Endothelial cell (in vitro differentiated cells): Measurements from ENCODE around the gene RERE. TPM values are rescaled to one million over a fixed set of nuclear protein-coding genes. Genes with fewer than 3 reads are reported as not detected.

ENCODE experiments used
- DNase-seq: peaks from one replicate; pipeline ENCODE4 v3.0.0; 2021; ENCODE audit warnings: low spot score
- H3K27ac Mint-ChIP-seq: one replicate; pipeline ENCODE4 v1.8.0; 2021; ENCODE audit warnings: mixed read lengths, inconsistent platforms; ENCODE audit not compliant: unreplicated experiment
- H3K27me3 Mint-ChIP-seq: one replicate; pipeline ENCODE4 v1.8.0; 2021; ENCODE audit warnings: mild to moderate bottlenecking, moderate library complexity, mixed read lengths, inconsistent platforms; ENCODE audit not compliant: unreplicated experiment
- H3K36me3 Mint-ChIP-seq: one replicate; pipeline ENCODE4 v1.8.0; 2021; ENCODE audit warnings: mild to moderate bottlenecking, low read depth, mixed read lengths, inconsistent platforms; ENCODE audit not compliant: unreplicated experiment
- H3K4me1 Mint-ChIP-seq: one replicate; pipeline ENCODE4 v1.8.0; 2021; ENCODE audit warnings: mild to moderate bottlenecking, mixed read lengths, inconsistent platforms; ENCODE audit not compliant: unreplicated experiment
- H3K4me3 Mint-ChIP-seq: one replicate; pipeline ENCODE4 v1.8.0; 2021; ENCODE audit warnings: mild to moderate bottlenecking, mixed read lengths, inconsistent platforms; ENCODE audit not compliant: unreplicated experiment
- H3K9me3 Mint-ChIP-seq: one replicate; pipeline ENCODE4 v1.8.0; 2021; ENCODE audit warnings: mixed read lengths, inconsistent platforms; ENCODE audit not compliant: unreplicated experiment
- total RNA-seq: library from RNA; stranded (reverse); fragmentation: NEBNext Ultra II Directional; extraction: Animal tissue kit (Norgen Biotek cat#: 25700); gene quantifications from one replicate; pipeline ENCODE4 v1.2.1, GENCODE V29; 2021; ENCODE audit not compliant: unreplicated experiment
- TF ChIP-seq, protein P1 (sequence below): fragments of 200-600 bp; sonication (generic); IDR thresholded peaks from one replicate; pipeline ENCODE4 v1.5.0; 2021; ENCODE audit warnings: antibody characterized with exemption; ENCODE audit not compliant: unreplicated experiment

RERE gene
- total RNA-seq, 1 donor from 2014 or later, result 115 TPM

- Mint-ChIP-seq H3K9me3 (no peaks in the 10 kb centered on the region), H3K36me3 (peaks cover 2% of the 10 kb centered on the region)
Observed at GRCh38 chr1:8464377-8464776, 353.1 kb downstream of the RERE start.

GRCh38 chr1:8463144-8463927 lies 354.1 kb downstream of the RERE start:
- peaks cover 2% of the 10 kb centered on the region for H3K36me3 Mint-ChIP-seq
- peak; percentile 35 for DNase-seq
- TF ChIP-seq, protein P1, sequence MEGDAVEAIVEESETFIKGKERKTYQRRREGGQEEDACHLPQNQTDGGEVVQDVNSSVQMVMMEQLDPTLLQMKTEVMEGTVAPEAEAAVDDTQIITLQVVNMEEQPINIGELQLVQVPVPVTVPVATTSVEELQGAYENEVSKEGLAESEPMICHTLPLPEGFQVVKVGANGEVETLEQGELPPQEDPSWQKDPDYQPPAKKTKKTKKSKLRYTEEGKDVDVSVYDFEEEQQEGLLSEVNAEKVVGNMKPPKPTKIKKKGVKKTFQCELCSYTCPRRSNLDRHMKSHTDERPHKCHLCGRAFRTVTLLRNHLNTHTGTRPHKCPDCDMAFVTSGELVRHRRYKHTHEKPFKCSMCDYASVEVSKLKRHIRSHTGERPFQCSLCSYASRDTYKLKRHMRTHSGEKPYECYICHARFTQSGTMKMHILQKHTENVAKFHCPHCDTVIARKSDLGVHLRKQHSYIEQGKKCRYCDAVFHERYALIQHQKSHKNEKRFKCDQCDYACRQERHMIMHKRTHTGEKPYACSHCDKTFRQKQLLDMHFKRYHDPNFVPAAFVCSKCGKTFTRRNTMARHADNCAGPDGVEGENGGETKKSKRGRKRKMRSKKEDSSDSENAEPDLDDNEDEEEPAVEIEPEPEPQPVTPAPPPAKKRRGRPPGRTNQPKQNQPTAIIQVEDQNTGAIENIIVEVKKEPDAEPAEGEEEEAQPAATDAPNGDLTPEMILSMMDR, result no peak
- peak overlapping the region; percentile 1 for H3K4me3 Mint-ChIP-seq
- H3K4me1 Mint-ChIP-seq, result peaks cover 71% of the 10 kb centered on the region
- H3K9me3 Mint-ChIP-seq, result no peaks in the 10 kb centered on the region
- H3K27me3 Mint-ChIP-seq, result peaks cover 9% of the 10 kb centered on the region
- peak overlapping the region; percentile 94 for H3K27ac Mint-ChIP-seq

More at GRCh38 chr1:8464377-8464776, 353.1 kb downstream of the RERE start:
- TF ChIP-seq, protein P1, result no peak
- Mint-ChIP-seq H3K27me3 (peaks cover 9% of the 10 kb centered on the region), H3K4me1 (peaks cover 65% of the 10 kb centered on the region), H3K4me3 (peak overlapping the region; percentile 53), H3K27ac (peak overlapping the region; percentile 94)
- DNase-seq, result no peak

- Mint-ChIP-seq H3K4me1 (peaks cover 78% of the 10 kb centered on the region), H3K36me3 (peaks cover 2% of the 10 kb centered on the region), H3K27ac (peak overlapping the region; percentile 88), H3K27me3 (peaks cover 9% of the 10 kb centered on the region), H3K4me3 (peak overlapping the region; percentile 9), H3K9me3 (no peaks in the 10 kb centered on the region)
- no peak for DNase-seq
- TF ChIP-seq, protein P1, result no peak
Observed at GRCh38 chr1:8462371-8462892, 355.0 kb downstream of the RERE start.

GRCh38 chr1:8461351-8462110 lies 355.9 kb downstream of the RERE start:
- TF ChIP-seq, protein P1, result no peak
- Mint-ChIP-seq H3K27ac (peak overlapping the region; percentile 92), H3K4me1 (peaks cover 78% of the 10 kb centered on the region), H3K4me3 (no peak overlapping the region), H3K36me3 (peaks cover 2% of the 10 kb centered on the region), H3K9me3 (no peaks in the 10 kb centered on the region), H3K27me3 (peaks cover 4% of the 10 kb centered on the region)
- no peak for DNase-seq
